ENCODE data around the gene LNPK.
"Not testable (repeated sequence)": the region's sequence is repeated elsewhere in the genome, so short reads cannot be mapped to it uniquely, and the experiment has no call there.

LNPK gene

DNA sequence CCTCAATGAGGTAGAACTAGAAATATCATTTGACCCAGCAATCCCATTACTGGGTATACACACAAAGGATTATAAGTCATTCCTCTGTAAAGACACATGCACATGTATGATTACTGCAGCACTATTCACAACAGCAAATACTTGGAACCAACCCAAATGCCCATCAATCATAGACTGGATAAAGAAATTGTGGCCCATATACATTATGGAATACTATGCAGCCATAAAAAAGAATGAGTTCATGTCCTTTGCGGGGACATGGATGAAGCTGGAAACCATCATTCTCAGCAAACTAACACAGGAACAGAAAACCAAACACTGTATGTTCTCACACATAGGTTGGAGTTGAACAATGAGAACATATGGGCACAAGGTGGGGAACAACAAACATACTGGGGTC is 106.1 kb downstream of the LNPK start:
- not testable (repeated sequence) for FAIRE-seq

GRCh38 chr2:175892046-175892445 is 110.0 kb downstream of the LNPK start:
- FAIRE-seq = no peak

GRCh38 chr2:175890636-175891242 is 111.3 kb downstream of the LNPK start:
- no peak for FAIRE-seq

- FAIRE-seq = no peak
Observed at GRCh38 chr2:175889701-175890302, 112.3 kb downstream of the LNPK start.

- no peak for FAIRE-seq
Observed at GRCh38 chr2:175887776-175888175, 114.3 kb downstream of the LNPK start.

- FAIRE-seq = no peak
Observed at GRCh38 chr2:175884697-175885393, 117.2 kb downstream of the LNPK start.

- no peak for FAIRE-seq
Observed at GRCh38 chr2:175883586-175884194, 118.4 kb downstream of the LNPK start.

- FAIRE-seq = no peak
Observed at GRCh38 chr2:175879679-175880078, 122.4 kb downstream of the LNPK start.

GRCh38 chr2:175877845-175878544 is 124.1 kb downstream of the LNPK start:
- no peak for FAIRE-seq

DNA sequence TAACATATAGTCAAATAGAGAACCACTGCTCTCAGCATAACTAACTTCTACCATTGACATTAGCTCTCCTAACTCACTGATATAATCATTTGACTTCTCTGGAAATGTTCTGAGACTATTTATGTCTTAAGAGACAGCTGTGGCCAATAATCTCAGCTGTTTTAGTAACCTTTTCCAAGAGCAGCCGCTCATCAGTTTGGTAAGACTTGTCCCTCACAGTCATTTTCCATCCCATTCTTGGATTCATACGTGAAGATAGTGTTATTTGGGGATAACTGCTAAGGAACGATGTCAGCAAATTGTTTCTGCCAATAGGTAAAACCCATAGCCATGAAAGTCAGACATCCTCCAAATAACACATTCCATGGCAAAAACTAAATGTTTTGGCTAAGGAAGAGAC is 127.8 kb downstream of the LNPK start:
- FAIRE-seq = no peak

Measured in endometrium (tissue), 2 donors.